KMS-11 (cell line): ENCODE data around the gene TSSK2.

Source experiments
- H2AFZ ChIP-seq: fragments of 200-600 bp; sonication (generic); 2 replicates; pipeline ENCODE4 v1.6.1; 2016; ENCODE audit warnings: antibody characterized with exemption, mixed run types, low read depth
- H3K27ac ChIP-seq: fragments of 200-600 bp; sonication (generic); 2 replicates; pipeline ENCODE4 v1.6.1; 2016; ENCODE audit warnings: mild to moderate bottlenecking, mixed run types
- H3K27me3 ChIP-seq: fragments of 200-600 bp; sonication (generic); 2 replicates; pipeline ENCODE4 v1.6.1; 2017; ENCODE audit warnings: mild to moderate bottlenecking, low read depth, mixed run types, moderate library complexity; ENCODE audit not compliant: insufficient read depth
- H3K36me3 ChIP-seq: fragments of 200-600 bp; sonication (generic); 2 replicates; pipeline ENCODE4 v1.6.1; 2017; ENCODE audit warnings: mild to moderate bottlenecking, mixed run types; ENCODE audit not compliant: insufficient read depth
- H3K4me1 ChIP-seq: fragments of 200-600 bp; sonication (generic); 2 replicates; pipeline ENCODE4 v1.6.1; 2016; ENCODE audit warnings: mild to moderate bottlenecking, low read depth, mixed run types; ENCODE audit not compliant: poor library complexity, severe bottlenecking
- H3K4me2 ChIP-seq: fragments of 200-600 bp; sonication (generic); 2 replicates; pipeline ENCODE4 v1.7.0; 2016; ENCODE audit warnings: mild to moderate bottlenecking, mixed run types
- H3K4me3 ChIP-seq: fragments of 200-600 bp; sonication (generic); IDR thresholded peaks from 2 replicates; pipeline ENCODE4 v1.6.1; 2017; ENCODE audit warnings: low read depth, low read length, mixed read lengths; ENCODE audit not compliant: insufficient read depth
- H3K79me2 ChIP-seq: fragments of 200-600 bp; sonication (generic); 2 replicates; pipeline ENCODE4 v1.6.1; 2016; ENCODE audit warnings: low read depth, mixed run types; ENCODE audit not compliant: insufficient read depth
- H3K9ac ChIP-seq: fragments of 200-600 bp; sonication (generic); 2 replicates; pipeline ENCODE4 v1.6.1; 2016; ENCODE audit warnings: mild to moderate bottlenecking, mixed run types
- H4K20me1 ChIP-seq: fragments of 200-600 bp; sonication (generic); 2 replicates; pipeline ENCODE4 v1.6.1; 2016; ENCODE audit warnings: mild to moderate bottlenecking, mixed run types; ENCODE audit not compliant: insufficient read depth
- TF ChIP-seq, protein P1 (sequence below): fragments of 200-600 bp; sonication (generic); conservative IDR thresholded peaks from 2 replicates; pipeline ENCODE4 v1.6.1; 2017; ENCODE audit warnings: low read depth, mild to moderate bottlenecking, antibody characterized with exemption, low read length, moderate library complexity, mixed read lengths

TSSK2 gene

DNA sequence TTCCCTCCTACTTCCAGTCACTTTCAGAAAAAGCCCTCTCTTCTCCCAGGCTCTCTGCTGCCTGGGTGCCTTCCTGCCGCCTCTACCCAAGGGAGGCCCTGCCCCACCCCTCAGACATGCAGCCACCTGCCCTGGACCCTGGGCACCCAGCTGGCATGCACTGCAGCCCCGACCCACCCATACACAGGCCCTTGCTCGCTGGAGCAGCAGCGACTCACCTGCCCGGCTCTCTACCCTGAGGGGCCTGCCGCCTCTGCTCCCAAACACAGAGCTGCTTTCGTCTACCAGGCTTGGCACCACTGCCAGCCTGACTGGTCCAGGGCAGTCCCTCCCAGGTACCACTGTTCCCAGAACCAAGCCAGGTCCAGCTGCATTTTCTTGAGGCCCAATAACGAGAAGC, 1.2 kb upstream of the TSSK2 start:
- no peaks in the 10 kb centered on the region for H3K79me2 ChIP-seq

DNA sequence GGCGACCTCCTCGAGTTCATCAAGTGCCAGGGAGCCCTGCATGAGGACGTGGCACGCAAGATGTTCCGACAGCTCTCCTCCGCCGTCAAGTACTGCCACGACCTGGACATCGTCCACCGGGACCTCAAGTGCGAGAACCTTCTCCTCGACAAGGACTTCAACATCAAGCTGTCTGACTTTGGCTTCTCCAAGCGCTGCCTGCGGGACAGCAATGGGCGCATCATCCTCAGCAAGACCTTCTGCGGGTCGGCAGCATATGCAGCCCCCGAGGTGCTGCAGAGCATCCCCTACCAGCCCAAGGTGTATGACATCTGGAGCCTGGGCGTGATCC, 542 bp downstream of the TSSK2 start:
- H3K79me2 ChIP-seq = no peaks in the 10 kb centered on the region
- H3K4me2 ChIP-seq = no peak overlapping the region
- no peak overlapping the region for H2AFZ ChIP-seq
- H4K20me1 ChIP-seq = no peaks in the 10 kb centered on the region
- TF ChIP-seq, protein P1, sequence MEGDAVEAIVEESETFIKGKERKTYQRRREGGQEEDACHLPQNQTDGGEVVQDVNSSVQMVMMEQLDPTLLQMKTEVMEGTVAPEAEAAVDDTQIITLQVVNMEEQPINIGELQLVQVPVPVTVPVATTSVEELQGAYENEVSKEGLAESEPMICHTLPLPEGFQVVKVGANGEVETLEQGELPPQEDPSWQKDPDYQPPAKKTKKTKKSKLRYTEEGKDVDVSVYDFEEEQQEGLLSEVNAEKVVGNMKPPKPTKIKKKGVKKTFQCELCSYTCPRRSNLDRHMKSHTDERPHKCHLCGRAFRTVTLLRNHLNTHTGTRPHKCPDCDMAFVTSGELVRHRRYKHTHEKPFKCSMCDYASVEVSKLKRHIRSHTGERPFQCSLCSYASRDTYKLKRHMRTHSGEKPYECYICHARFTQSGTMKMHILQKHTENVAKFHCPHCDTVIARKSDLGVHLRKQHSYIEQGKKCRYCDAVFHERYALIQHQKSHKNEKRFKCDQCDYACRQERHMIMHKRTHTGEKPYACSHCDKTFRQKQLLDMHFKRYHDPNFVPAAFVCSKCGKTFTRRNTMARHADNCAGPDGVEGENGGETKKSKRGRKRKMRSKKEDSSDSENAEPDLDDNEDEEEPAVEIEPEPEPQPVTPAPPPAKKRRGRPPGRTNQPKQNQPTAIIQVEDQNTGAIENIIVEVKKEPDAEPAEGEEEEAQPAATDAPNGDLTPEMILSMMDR = no peak
- H3K36me3 ChIP-seq = no peaks in the 10 kb centered on the region
- no peak overlapping the region for H3K27ac ChIP-seq
- no peaks in the 10 kb centered on the region for H3K4me1 ChIP-seq
- no peak overlapping the region for H3K4me3 ChIP-seq
- H3K27me3 ChIP-seq = no peaks in the 10 kb centered on the region
- no peak overlapping the region for H3K9ac ChIP-seq

More for the DNA sequence above, 1.2 kb upstream of the TSSK2 start:
- Histone ChIP-seq H3K9ac (no peak overlapping the region), H3K27ac (no peak overlapping the region), H2AFZ (no peak overlapping the region), H3K27me3 (no peaks in the 10 kb centered on the region), H4K20me1 (no peaks in the 10 kb centered on the region), H3K36me3 (no peaks in the 10 kb centered on the region), H3K4me1 (no peaks in the 10 kb centered on the region), H3K4me3 (no peak overlapping the region), H3K4me2 (no peak overlapping the region)
- TF ChIP-seq, protein P1 = no peak

DNA sequence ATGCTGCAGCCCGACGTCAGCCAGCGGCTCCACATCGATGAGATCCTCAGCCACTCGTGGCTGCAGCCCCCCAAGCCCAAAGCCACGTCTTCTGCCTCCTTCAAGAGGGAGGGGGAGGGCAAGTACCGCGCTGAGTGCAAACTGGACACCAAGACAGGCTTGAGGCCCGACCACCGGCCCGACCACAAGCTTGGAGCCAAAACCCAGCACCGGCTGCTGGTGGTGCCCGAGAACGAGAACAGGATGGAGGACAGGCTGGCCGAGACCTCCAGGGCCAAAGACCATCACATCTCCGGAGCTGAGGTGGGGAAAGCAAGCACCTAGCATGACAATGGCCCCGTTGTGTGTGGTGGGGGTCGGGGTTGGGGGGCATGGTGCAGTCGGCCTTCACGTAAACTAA, 1.0 kb downstream of the TSSK2 start:
- Histone ChIP-seq H3K4me2 (no peak overlapping the region), H3K36me3 (no peaks in the 10 kb centered on the region), H3K4me3 (no peak overlapping the region), H3K27ac (no peak overlapping the region), H3K79me2 (no peaks in the 10 kb centered on the region), H3K9ac (no peak overlapping the region), H2AFZ (no peak overlapping the region), H4K20me1 (no peaks in the 10 kb centered on the region), H3K27me3 (no peaks in the 10 kb centered on the region), H3K4me1 (no peaks in the 10 kb centered on the region)
- TF ChIP-seq, protein P1 = no peak

DNA sequence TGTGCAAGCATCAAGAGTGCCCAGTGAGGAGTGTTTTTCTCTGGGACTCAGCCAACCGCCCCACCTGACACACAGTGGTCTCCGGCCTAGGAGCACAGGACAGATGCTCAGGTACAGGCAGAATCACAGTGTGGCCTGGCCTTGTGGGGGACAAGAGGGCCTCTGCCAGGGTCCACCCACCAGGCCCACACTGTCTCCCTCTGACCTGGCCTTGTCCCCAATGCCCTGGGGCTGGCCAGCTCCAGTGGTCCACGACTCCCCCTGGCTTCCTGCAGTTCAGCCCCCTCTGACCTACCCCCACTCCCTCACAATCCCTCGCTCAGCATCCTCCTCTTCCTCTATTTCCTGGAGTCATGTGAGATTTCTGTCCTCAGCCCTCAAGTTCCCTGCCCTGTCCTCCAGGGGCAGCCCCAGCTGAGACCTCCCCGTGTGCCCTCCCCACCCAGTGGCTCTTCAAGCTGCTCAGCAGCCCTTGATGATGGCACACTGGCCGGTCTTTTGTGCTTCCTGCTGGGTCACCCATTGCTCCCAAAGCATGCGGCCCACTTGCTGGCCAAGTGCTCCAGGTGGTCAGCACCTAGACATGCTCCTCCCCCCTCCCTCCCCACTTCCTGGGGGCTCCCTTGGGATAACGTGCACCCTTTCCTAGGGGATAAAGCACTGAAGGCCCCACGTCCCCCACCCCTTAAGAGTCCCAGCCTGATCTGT, 1.7 kb downstream of the TSSK2 start:
- Histone ChIP-seq H2AFZ (no peak overlapping the region), H3K36me3 (no peaks in the 10 kb centered on the region), H3K79me2 (no peaks in the 10 kb centered on the region), H3K4me2 (no peak overlapping the region), H3K27me3 (no peaks in the 10 kb centered on the region), H3K4me3 (no peak overlapping the region), H3K4me1 (no peaks in the 10 kb centered on the region), H4K20me1 (no peaks in the 10 kb centered on the region), H3K9ac (no peak overlapping the region), H3K27ac (no peak overlapping the region)
- TF ChIP-seq, protein P1 = no peak
